Embryonic facial prominence (tissue), 1 donor: ENCODE data around the gene TTC7B.
"Not testable (repeated sequence)": the region's sequence is repeated elsewhere in the genome, so short reads cannot be mapped to it uniquely, and the experiment has no call there.

Experiments
- DNase-seq: peaks from one replicate; pipeline ENCODE4 v3.0.0-alpha.2; 2016; ENCODE audit errors: extremely low spot score

TTC7B gene, protein sequence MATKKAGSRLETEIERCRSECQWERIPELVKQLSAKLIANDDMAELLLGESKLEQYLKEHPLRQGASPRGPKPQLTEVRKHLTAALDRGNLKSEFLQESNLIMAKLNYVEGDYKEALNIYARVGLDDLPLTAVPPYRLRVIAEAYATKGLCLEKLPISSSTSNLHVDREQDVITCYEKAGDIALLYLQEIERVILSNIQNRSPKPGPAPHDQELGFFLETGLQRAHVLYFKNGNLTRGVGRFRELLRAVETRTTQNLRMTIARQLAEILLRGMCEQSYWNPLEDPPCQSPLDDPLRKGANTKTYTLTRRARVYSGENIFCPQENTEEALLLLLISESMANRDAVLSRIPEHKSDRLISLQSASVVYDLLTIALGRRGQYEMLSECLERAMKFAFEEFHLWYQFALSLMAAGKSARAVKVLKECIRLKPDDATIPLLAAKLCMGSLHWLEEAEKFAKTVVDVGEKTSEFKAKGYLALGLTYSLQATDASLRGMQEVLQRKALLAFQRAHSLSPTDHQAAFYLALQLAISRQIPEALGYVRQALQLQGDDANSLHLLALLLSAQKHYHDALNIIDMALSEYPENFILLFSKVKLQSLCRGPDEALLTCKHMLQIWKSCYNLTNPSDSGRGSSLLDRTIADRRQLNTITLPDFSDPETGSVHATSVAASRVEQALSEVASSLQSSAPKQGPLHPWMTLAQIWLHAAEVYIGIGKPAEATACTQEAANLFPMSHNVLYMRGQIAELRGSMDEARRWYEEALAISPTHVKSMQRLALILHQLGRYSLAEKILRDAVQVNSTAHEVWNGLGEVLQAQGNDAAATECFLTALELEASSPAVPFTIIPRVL

DNA sequence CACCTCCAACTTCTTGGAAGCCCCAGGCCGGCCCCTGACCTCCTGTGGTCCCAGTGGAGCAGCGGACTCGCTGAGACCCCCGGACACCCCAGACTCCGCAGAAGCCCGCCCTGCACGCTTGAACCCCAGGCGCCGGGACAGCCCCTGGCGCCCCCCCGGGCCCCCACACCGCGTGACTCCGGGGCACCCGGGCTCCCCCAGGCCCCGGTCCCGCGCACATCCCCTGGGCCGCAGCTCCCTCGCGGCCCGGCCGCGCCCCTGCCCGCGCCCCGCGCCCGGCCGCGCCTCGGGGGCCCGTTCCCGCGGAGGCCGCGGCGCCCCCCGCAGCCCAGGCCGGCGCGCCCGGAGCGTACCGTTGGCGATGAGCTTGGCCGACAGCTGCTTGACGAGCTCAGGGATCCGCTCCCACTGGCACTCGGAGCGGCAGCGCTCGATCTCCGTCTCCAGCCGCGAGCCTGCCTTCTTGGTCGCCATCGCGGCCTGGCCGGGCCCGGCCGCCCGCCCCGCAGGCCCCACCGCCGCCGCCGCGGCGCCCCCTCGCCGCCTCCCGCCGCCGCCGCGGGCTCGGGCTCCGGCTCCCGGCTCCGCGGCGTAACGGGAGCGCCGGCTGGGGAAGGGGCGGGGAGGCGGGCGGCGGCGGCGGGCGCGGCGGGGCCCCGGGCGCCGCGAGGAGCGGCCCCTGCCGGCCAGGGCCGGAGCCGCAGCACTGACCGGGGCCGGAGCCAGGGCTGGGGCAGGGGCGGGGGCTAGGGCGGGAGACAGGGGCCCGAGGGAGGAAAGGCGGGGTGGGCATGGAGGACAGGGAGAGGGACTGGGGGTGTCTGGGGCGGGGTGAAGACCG is at the start of gene TTC7B:
Gene TTC7B, minus strand, starts transcription at position 609 of the 841 bp plus-strand sequence. Its CDS starts 135 bp downstream, at position 474.
- DNase-seq: no peak

- no peak for DNase-seq
Measured at GRCh38 chr14:90864741-90865140, 48.5 kb upstream of the TTC7B start.

DNA sequence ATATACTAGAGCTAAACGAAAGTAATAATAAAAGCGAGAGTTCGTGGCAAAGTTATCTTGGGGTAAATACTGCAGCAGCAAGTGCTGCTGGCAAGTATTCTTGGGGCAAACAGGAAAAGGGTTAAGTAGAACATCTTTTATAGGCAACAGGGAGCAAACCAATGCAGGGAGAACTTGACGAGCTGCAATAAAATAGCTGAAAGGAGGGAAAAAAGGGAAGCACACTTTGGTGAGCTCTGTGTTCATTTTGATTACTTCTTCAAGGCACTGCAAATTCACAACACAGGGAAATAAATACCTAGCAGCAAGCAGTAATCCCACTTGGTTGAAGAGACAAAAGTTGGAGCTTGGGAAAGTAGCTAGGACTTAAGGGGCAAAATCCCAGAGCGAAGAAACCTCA is 42.3 kb upstream of the TTC7B start:
- DNase-seq: no peak

- no peak for DNase-seq
Measured at GRCh38 chr14:90857866-90858265, 41.6 kb upstream of the TTC7B start.

- not testable (repeated sequence) for DNase-seq
Measured at GRCh38 chr14:90856115-90856514, 39.9 kb upstream of the TTC7B start.

- no peak for DNase-seq
Measured at GRCh38 chr14:90853116-90853515, 36.9 kb upstream of the TTC7B start.

GRCh38 chr14:90851327-90852036 is 35.3 kb upstream of the TTC7B start:
- DNase-seq: no peak

DNA sequence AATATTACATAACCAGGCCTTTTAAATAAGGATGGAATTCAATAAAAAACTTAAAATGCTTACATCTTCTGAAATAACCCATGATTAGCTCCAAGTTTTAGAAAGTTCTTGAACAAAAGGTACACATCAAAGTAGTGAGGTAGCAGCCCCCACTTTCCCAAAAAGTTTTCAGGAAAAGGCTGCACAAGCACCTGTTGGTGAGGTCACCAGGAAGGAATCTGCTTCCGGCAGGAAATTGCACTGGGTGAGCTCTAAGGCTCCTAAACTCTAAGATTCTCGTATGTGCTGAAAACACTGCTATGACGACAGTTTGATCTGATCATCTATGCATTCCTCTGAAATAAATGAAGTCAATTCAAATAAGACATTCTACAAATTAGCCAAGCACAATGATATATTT is 34.3 kb upstream of the TTC7B start:
- DNase-seq: peak; percentile 21

- DNase-seq: no peak
Measured at GRCh38 chr14:90849787-90850444, 33.7 kb upstream of the TTC7B start.

GRCh38 chr14:90848944-90849731 is 32.9 kb upstream of the TTC7B start:
- no peak for DNase-seq

DNA sequence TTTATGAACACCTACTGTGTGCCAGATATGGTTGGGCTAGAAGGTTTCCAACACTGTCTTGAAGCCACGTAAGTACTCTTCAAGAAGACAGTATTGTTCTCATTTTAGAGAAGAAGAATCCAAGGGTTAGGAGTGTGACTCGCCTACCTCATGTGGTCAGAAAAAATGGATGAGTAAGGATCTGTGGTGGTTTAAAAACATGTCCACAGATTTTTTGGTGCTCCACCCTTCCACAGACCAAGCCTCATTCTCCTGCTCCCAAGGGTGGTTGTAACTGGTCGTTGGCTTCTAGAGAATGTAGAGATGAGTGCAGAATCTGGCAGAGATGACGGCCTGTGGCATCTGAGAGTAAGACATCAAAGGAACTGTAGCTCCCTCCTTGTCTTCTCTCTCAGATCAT is 30.3 kb upstream of the TTC7B start:
- DNase-seq: no peak

- no peak for DNase-seq
Measured at GRCh38 chr14:90844321-90844720, 28.1 kb upstream of the TTC7B start.

DNA sequence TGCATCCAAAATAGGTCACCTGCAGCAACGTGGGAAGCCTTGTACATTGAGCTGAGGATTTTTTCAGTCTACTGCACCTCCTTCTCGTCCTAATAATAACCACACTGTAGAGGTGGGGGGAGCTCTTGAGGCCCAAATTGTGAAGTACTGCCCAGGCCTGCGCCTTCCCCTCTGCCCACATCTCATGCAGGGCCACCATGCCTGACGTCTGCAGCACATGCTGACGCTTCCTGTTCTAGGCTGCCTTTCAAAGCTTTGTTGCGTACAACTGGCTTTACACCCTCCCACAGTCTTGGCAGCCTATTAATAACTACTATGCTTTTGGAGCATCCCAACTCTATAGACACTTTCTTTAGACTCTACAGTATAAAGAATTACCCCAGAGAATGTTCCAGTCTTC is 26.5 kb upstream of the TTC7B start:
- no peak for DNase-seq

DNA sequence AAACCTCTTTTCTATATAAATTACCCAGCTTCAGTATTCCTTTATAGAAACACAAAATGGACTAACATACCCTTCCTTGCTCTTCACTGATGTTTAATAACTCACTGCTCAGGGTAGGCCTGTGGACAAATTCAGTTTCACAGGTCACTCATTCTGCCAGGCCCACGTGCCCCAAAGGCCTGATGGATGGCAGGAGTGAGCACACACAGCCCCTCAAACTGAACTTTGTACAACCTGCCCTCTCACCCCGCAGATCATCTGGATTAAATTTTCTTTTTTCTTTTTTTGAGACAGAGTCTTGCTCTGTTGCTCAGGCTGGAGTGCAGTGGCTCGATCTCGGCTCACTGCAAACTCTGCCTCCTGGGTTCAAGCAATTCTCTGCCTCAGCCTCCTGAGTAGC is 24.4 kb upstream of the TTC7B start:
- DNase-seq: not testable (repeated sequence)

DNA sequence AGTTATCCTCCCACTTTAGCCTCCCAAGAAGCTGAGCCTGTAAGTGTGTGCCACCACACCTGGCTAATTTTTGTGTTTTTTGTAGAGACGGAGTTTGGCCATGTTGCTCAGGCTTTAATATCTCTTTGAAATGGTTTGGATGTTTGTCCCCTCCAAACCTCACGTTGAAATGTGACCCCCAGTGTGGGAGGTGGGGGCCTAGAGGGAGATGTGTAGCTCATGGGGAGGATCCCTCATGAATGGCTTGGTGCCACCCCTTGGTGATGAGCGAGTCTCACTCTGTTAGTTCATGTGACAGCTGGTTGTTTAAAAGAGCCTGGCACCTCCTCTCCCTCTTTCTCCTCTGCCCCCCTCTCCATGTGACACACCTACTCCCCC is 23.6 kb upstream of the TTC7B start:
- no peak for DNase-seq

DNA sequence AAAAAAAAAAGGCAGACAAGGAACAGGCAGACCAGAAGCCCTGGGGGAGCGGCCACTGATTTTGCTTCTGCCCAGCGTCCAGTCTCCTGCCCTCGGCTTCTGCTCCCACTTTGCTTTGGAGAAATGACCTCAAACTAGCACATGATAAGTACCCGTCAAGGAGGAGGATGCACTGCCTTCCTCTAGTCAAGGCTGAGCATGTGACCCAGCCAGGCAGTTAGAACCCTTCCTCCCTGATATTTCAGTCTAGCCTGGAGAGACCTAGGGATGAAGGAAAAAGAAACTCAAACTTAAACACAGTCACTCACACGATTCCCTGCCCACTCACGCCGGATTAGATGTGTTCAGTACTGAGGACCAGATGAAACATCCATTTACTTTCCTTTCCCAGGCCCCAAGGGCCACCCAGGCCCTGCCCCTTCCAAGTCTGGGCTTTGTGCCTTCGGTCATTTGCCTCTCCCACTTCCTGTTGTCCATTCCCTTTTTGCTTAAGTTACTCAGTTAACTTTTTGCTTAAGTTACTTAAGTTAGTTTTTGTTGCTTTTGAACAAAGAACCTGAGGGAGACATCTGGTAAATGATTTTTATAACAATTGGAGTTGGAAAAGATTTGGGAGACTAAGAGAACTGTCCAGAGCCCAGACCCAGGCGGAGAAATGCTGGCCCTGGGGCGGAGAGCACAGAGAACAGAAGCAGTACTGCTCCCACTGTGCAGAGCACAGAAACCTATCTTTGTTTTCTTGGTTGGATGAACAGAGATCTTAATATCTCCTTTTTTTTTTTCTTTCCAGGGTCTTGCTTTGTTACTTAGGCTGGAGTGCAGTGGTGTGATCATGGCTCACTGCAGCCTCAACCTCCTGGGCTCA is 23.0 kb upstream of the TTC7B start:
- DNase-seq: no peak

DNA sequence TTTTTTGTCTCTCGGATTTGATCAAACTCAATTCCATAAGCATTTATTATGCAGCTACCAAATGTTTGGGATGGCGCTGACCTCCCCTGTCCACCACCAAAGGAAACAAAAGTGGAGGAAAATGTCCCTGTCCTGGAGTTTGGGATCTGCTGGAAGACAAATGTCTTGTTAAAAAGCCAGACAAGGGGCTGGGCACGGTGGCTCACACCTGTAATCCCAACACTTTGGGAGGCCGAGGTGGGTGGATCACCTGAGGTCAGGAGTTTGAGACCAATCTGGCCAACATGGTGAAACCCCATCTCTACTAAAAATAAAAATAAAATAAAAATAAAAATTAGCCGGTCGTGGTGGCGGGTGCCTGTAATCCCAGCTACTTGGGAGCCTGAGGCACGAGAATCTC is 22.3 kb upstream of the TTC7B start:
- DNase-seq: not testable (repeated sequence)

- no peak for DNase-seq
Measured at GRCh38 chr14:90837355-90837754, 21.1 kb upstream of the TTC7B start.

- DNase-seq: no peak
Measured at GRCh38 chr14:90836692-90837063, 20.4 kb upstream of the TTC7B start.
